K562 (cell line): ENCODE data around the gene NR3C2. TPM values are rescaled to one million over a fixed set of nuclear protein-coding genes. Genes with fewer than 3 reads are reported as not detected.

ENCODE experiments used
- ATAC-seq: fragments of 200-7000 bp; cut with Tn5 transposase; 3 replicates; pipeline ENCODE4 v1.9.1; 2020; ENCODE audit warnings: moderate library complexity
- BruUV-seq: library from RNA; stranded (reverse); fragments of 400-500 nt; replicated peaks from 2 replicates; lab custom pipeline; 2021; lab: Mats Ljungman, UMichigan
- CTCF ChIA-PET: fragments of 300-600 bp; formaldehyde crosslinking; extraction: SDS; loops from one replicate; lab custom pipeline; 2021; ENCODE audit warnings: low intra/inter-chr PET ratio; lab: Yijun Ruan, JAX
- POLR2A ChIA-PET: fragments of 300-600, 350-650 bp; sonication (Branson Sonifier 250); formaldehyde crosslinking; extraction: SDS; loops from one replicate; lab custom pipeline; 2021; ENCODE audit warnings: antibody characterized with exemption, inconsistent platforms; lab: Yijun Ruan, JAX
- DNase-seq, 4 experiments: peaks; one replicate each; pipeline versions ENCODE4 v3.0.0 to v3.0.0-alpha.2; 2011 to 2018; ENCODE audit warnings: low spot score in 3 of 4, mixed read lengths in 3 of 4; ENCODE audit errors: extremely low read depth in 1 of 4
- FAIRE-seq: peaks from 2 replicates; lab custom pipeline; 2011; peaks lifted over from hg19 to GRCh38; lab: Jason Lieb, UNC
- H2AFZ ChIP-seq: 2 replicates; pipeline ENCODE4 v1.6.0; 2011; ENCODE audit warnings: low read depth, low read length, control low read depth, inconsistent platforms
- H3K27ac ChIP-seq: fragments of 200-600 bp; 3 replicates; pipeline ENCODE4 v1.8.0; 2011; ENCODE audit warnings: low read depth, mild to moderate bottlenecking, control low read depth, inconsistent platforms, low read length, moderate library complexity, mixed read lengths; ENCODE audit errors: extremely low read depth
- H3K27me3 ChIP-seq, 2 experiments: fragments of 300-600 bp in 1 of 2; 2 replicates in 1 of 2; 3 replicates in 1 of 2; pipeline versions ENCODE4 v1.6.0 to v1.8.0; 2011; ENCODE audit warnings: inconsistent platforms in 2 of 2, low read length in 2 of 2, mild to moderate bottlenecking in 1 of 2, mixed read lengths in 1 of 2, moderate library complexity in 1 of 2; ENCODE audit not compliant: control insufficient read depth in 2 of 2, insufficient read depth in 2 of 2
- H3K36me3 ChIP-seq: fragments of 300-600 bp; 3 replicates; pipeline ENCODE4 v1.8.0; 2011; ENCODE audit warnings: mild to moderate bottlenecking, low read length, inconsistent platforms; ENCODE audit not compliant: control insufficient read depth, insufficient read depth
- H3K4me1 ChIP-seq, 2 experiments: fragments of 200-600 bp in 1 of 2; replicated peaks in 1 of 2; 2 replicates in 1 of 2; 3 replicates in 1 of 2; pipeline versions ENCODE4 v1.5.1 to v1.8.0; 2011; ENCODE audit warnings: inconsistent platforms in 2 of 2, low read length in 2 of 2, mild to moderate bottlenecking in 1 of 2, mixed read lengths in 1 of 2, moderate library complexity in 1 of 2; ENCODE audit not compliant: control insufficient read depth in 2 of 2, insufficient read depth in 2 of 2
- H3K4me2 ChIP-seq: 2 replicates; pipeline ENCODE4 v1.6.1; 2011; ENCODE audit warnings: low read length, control low read depth, inconsistent platforms, mixed read lengths; ENCODE audit not compliant: insufficient read depth
- H3K4me3 ChIP-seq: fragments of 200-600 bp; sonication (generic), shearing (Covaris generic); 2 replicates; pipeline ENCODE4 v1.5.1; 2016; ENCODE audit warnings: control low read depth, inconsistent platforms
- H3K79me2 ChIP-seq: fragments of 200-600 bp; 3 replicates; pipeline ENCODE4 v1.8.0; 2011; ENCODE audit warnings: low read length, inconsistent platforms; ENCODE audit not compliant: control insufficient read depth, insufficient read depth
- H3K9ac ChIP-seq, 2 experiments: 2 replicates each; pipeline versions ENCODE4 v1.6.0 to v1.6.1; 2011; ENCODE audit warnings: low read depth in 2 of 2, low read length in 2 of 2, control low read depth in 1 of 2, inconsistent platforms in 1 of 2, mild to moderate bottlenecking in 1 of 2, mixed read lengths in 1 of 2; ENCODE audit not compliant: insufficient read depth in 1 of 2
- H3K9me1 ChIP-seq: one replicate; pipeline ENCODE4 v1.6.0; 2011; ENCODE audit warnings: inconsistent platforms, mild to moderate bottlenecking, low read length, moderate library complexity; ENCODE audit not compliant: control insufficient read depth, insufficient read depth
- H3K9me3 ChIP-seq: replicated peaks from 2 replicates; pipeline ENCODE4 v1.5.1; 2011; ENCODE audit warnings: low read depth, low read length, inconsistent platforms; ENCODE audit not compliant: control insufficient read depth, insufficient read depth
- H4K20me1 ChIP-seq: replicated peaks from 2 replicates; pipeline ENCODE4 v1.6.1; 2011; ENCODE audit warnings: low read length, inconsistent platforms, mixed read lengths; ENCODE audit not compliant: control insufficient read depth, insufficient read depth
- CBX1 ChIP-seq: sonication (generic); IDR thresholded peaks from 2 replicates; pipeline ENCODE4 v1.6.1; 2016; ENCODE audit warnings: antibody characterized with exemption, low read depth, mild to moderate bottlenecking
- HSF4 ChIP-seq: fragments of 250-450 bp; sonication (Bioruptor Pico); IDR thresholded peaks from 2 replicates; pipeline ENCODE4 v2.1.2; 2022; ENCODE audit warnings: mild to moderate bottlenecking, moderate library complexity, borderline replicate concordance
- MAFG ChIP-seq: fragments of 450-650 bp; conservative IDR thresholded peaks from 2 replicates; pipeline ENCODE4 v1.6.1; 2016; ENCODE audit warnings: missing genetic modification characterization, missing compliant biosample characterization
- PURB ChIP-seq: sonication (generic); formaldehyde crosslinking; IDR thresholded peaks from 2 replicates; pipeline ENCODE4 v1.9.0; 2021; ENCODE audit warnings: low read depth, mild to moderate bottlenecking, missing genetic modification reagents
- RAD21 ChIP-seq, 2 experiments: fragments of 250-450 bp in 1 of 2; fragments of 450-650 bp in 1 of 2; sonication (Bioruptor Pico) in 1 of 2; formaldehyde crosslinking in 1 of 2; IDR thresholded peaks in 1 of 2; conservative IDR thresholded peaks in 1 of 2; 2 replicates each; pipeline versions ENCODE4 v1.4.0 to v1.8.0; 2020 to 2022; ENCODE audit warnings: mild to moderate bottlenecking in 2 of 2, moderate library complexity in 1 of 2
- SIN3A ChIP-seq, 2 experiments: fragments of 150-350 bp in 1 of 2; IDR thresholded peaks; 2 replicates each; pipeline ENCODE4 v1.6.1; 2011 to 2016; ENCODE audit warnings: borderline replicate concordance in 2 of 2, low read depth in 2 of 2, low read length in 2 of 2, mild to moderate bottlenecking in 2 of 2, moderate library complexity in 2 of 2; ENCODE audit not compliant: control insufficient read depth in 1 of 2
- TBP ChIP-seq: optimal IDR thresholded peaks from 2 replicates; pipeline ENCODE3; 2011; ENCODE audit warnings: low read depth, low read length, improper control_type of control experiment
- ZNF12 ChIP-seq: sonication (generic); formaldehyde crosslinking; IDR thresholded peaks from 2 replicates; pipeline ENCODE4 v1.4.0; 2020; ENCODE audit warnings: mild to moderate bottlenecking, missing genetic modification reagents
- WGBS: fragments of 100-300 bp; shearing (Covaris generic); methylation state at CpG from one replicate; pipeline ENCODE4 v1.1.6; 2016; ENCODE audit warnings: low coverage, mixed read lengths; ENCODE audit not compliant: insufficient coverage; ENCODE audit errors: missing lambda C conversion rate; 5-methylcytosine and 5-hydroxymethylcytosine counted together
- in situ Hi-C: fragments of 300-500 bp; cut with MboI; formaldehyde crosslinking; loops from 4 replicates; pipeline ENCODE4 v1.15.0; 2018; ENCODE audit warnings: inconsistent platforms, mixed read lengths
- intact Hi-C: fragments of 100-400 bp; cut with micrococcal nuclease; formaldehyde crosslinking; loops from 2 replicates; pipeline ENCODE4 v1.14.2; 2022
- polyA plus RNA-seq, 8 experiments: library from polyadenylated mRNA; depleted of rRNA in 4 of 8; stranded (reverse) in 5 of 8; unstranded in 3 of 8; fragments of >200 nt; fragmentation: Nextera tagmentation in 2 of 8; fragmentation: Illumina TruSeq in 1 of 8; extraction: Ambion mirVana in 2 of 8; extraction: Trizol in 1 of 8; gene quantifications; 2 replicates each; pipeline versions ENCODE4 v1.2.1 to v1.2.3, GENCODE V29; 2011 to 2014; ENCODE audit warnings: inconsistent platforms in 1 of 8, missing spikeins in 1 of 8
- total RNA-seq, 7 experiments: library from RNA; depleted of rRNA in 6 of 7; stranded (reverse); fragments of >200 nt in 6 of 7; fragmentation: Illumina TruSeq in 2 of 7; extraction: Trizol in 2 of 7; gene quantifications; 2 replicates each; pipeline versions ENCODE4 v1.2.1 to v1.2.3, GENCODE V29; 2011 to 2021; ENCODE audit warnings: low replicate concordance in 1 of 7
- TF ChIP-seq, protein P1 (sequence below): sonication (generic); formaldehyde crosslinking; IDR thresholded peaks from 2 replicates; pipeline ENCODE4 v1.5.0; 2020; ENCODE audit warnings: missing genetic modification reagents
- TF ChIP-seq, protein P2 (sequence below): fragments of 450-650 bp; formaldehyde crosslinking; conservative IDR thresholded peaks from 2 replicates; pipeline ENCODE4 v1.4.0; 2022; ENCODE audit warnings: mild to moderate bottlenecking, missing genetic modification characterization

NR3C2 gene
- total and polyA plus RNA-seq, 9 of the 15 experiments (the other 6 are each of a cell fraction or from before 2014, with no cell fraction given) = 0.01 to 0.28 (median 0.16) TPM; not detected in 2

DNA sequence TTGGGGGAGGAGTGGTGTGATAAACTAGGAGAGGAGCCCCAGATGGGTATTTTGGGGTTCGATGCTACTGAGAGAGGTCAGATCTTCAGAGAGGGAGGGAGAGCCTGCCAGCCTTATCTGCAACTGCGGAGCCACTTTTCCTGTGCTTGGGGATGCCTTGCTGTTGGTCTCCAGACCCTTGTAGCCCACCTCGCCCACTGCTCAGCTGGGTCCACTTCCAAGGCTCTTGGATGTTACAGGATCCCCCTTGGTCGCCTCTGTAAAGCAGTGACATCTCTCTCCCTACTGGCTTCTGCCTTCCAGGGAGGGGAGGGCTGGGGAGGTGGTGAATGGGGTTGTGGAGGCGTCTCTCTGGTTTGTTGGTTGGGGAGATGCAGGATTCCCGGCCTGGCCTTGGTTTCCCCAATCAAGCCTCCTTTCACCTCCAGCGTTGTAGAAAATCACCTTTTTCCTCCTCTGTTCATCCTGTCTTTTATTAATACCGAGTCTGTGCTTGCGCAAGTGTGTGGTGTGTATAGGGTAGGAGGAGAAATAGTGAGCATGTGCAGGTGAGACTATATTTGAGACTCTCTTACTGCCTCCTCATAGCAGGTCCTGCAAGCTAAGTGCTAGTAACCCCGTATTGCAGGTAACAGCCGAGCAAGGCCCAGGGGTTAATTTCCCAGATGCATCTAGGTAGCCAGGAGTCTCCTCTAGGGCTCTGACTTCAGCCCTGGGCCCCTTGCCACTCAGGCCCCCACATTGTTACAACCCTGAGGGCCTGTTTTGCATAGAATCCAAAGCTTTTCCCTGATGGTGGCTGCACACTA is 372.9 kb downstream of the NR3C2 start:
- H4K20me1 ChIP-seq = no peaks in the 10 kb centered on the region
- no peak for TF ChIP-seq CBX1
- TF ChIP-seq, protein P1, sequence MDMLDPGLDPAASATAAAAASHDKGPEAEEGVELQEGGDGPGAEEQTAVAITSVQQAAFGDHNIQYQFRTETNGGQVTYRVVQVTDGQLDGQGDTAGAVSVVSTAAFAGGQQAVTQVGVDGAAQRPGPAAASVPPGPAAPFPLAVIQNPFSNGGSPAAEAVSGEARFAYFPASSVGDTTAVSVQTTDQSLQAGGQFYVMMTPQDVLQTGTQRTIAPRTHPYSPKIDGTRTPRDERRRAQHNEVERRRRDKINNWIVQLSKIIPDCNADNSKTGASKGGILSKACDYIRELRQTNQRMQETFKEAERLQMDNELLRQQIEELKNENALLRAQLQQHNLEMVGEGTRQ (CRISPR knock-in tag) = no peak
- TF ChIP-seq MAFG (tag) = no peak
- TF ChIP-seq, protein P2, sequence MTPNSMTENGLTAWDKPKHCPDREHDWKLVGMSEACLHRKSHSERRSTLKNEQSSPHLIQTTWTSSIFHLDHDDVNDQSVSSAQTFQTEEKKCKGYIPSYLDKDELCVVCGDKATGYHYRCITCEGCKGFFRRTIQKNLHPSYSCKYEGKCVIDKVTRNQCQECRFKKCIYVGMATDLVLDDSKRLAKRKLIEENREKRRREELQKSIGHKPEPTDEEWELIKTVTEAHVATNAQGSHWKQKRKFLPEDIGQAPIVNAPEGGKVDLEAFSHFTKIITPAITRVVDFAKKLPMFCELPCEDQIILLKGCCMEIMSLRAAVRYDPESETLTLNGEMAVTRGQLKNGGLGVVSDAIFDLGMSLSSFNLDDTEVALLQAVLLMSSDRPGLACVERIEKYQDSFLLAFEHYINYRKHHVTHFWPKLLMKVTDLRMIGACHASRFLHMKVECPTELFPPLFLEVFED (CRISPR knock-in tag) = no peak
- no peak for TF ChIP-seq TBP
- no peak for TF ChIP-seq HSF4 (CRISPR knock-in tag)
- no peak for TF ChIP-seq SIN3A (IDR thresholded peaks at IDR 0.05; ENCODE audit: borderline replicate concordance in 2 of 2, control insufficient read depth in 1 of 2, low read depth in 2 of 2, low read length in 2 of 2)
- TF ChIP-seq RAD21 (CRISPR knock-in tag; conservative IDR thresholded peaks at IDR 0.05 in 1 of 2, IDR thresholded peaks at IDR 0.05 in 1 of 2) = no peak
- TF ChIP-seq PURB (CRISPR knock-in tag) = no peak
- no peak for TF ChIP-seq ZNF12 (CRISPR knock-in tag)
- no peak overlapping the region for H3K9ac ChIP-seq
- WGBS = 0% methylated on average over 9 of the region's 11 CpGs
- H3K27me3 ChIP-seq = peaks cover 2 to 4% of the 10 kb centered on the region in 2 experiments; a peak in 2 of 5 replicates
- no peak overlapping the region for H2AFZ ChIP-seq
- H3K4me1 ChIP-seq = no peaks in the 10 kb centered on the region
- H3K27ac ChIP-seq = no peak overlapping the region
- POLR2A ChIA-PET = no interaction called here
- H3K4me3 ChIP-seq = no peak overlapping the region
- intact Hi-C loops (no loop called here), in situ Hi-C loops (no loop called here)
- H3K79me2 ChIP-seq = no peaks in the 10 kb centered on the region
- no peak for ATAC-seq
- H3K9me3 ChIP-seq = no peaks in the 10 kb centered on the region
- H3K36me3 ChIP-seq = no peaks in the 10 kb centered on the region
- no peak for FAIRE-seq
- no TSS peak for BruUV-seq
- CTCF ChIA-PET = no interaction called here
- H3K9me1 ChIP-seq = no peaks in the 10 kb centered on the region
- H3K4me2 ChIP-seq = no peak overlapping the region
- DNase-seq = no peak
